GM18951 (cell line): ENCODE measurements around the gene RAB18.
"Not testable (repeated sequence)": the region's sequence is repeated elsewhere in the genome, so short reads cannot be mapped to it uniquely, and the experiment has no call there.

Experiments used
- POLR2A ChIP-seq: IDR thresholded peaks from 4 replicates; pipeline ENCODE4 v1.6.1; 2011; ENCODE audit warnings: mild to moderate bottlenecking; ENCODE audit not compliant: insufficient read length, insufficient read depth; ENCODE audit errors: extremely low read depth
- in situ Hi-C: fragments of 300-500 bp; cut with MboI; formaldehyde crosslinking; loops from one replicate; pipeline ENCODE4 v1.12.0; 2022; ENCODE audit warnings: low sequenced_read_pairs, mixed read lengths, inconsistent platforms; ENCODE audit not compliant: unreplicated experiment

RAB18 gene

GRCh38 chr10:27485368-27485767, 18.7 kb upstream of the RAB18 start:
- TF ChIP-seq POLR2A = no peak
- in situ Hi-C loops = no loop called here

GRCh38 chr10:27485986-27486385, 18.1 kb upstream of the RAB18 start:
- no peak for TF ChIP-seq POLR2A
- in situ Hi-C loops = no loop called here

GRCh38 chr10:27490807-27491206, 13.3 kb upstream of the RAB18 start:
- in situ Hi-C loops = no loop called here
- TF ChIP-seq POLR2A = no peak

GRCh38 chr10:27494116-27494805, 9.8 kb upstream of the RAB18 start:
- TF ChIP-seq POLR2A = no peak
- in situ Hi-C loops = no loop called here

- in situ Hi-C loops = no loop called here
- no peak for TF ChIP-seq POLR2A
Measured at GRCh38 chr10:27496137-27496536, 8.0 kb upstream of the RAB18 start.

GRCh38 chr10:27500096-27500495, 4.0 kb upstream of the RAB18 start:
- in situ Hi-C loops = no loop called here
- TF ChIP-seq POLR2A = no peak

- no peak for TF ChIP-seq POLR2A
- in situ Hi-C loops = no loop called here
Measured at GRCh38 chr10:27500886-27501285, 3.2 kb upstream of the RAB18 start.

- in situ Hi-C loops = no loop called here
- no peak for TF ChIP-seq POLR2A
Measured at GRCh38 chr10:27503498-27504006, 552 bp upstream of the RAB18 start.

GRCh38 chr10:27504808-27505460, 830 bp downstream of the RAB18 start:
- in situ Hi-C loops = no loop called here
- no peak for TF ChIP-seq POLR2A

- in situ Hi-C loops = not testable (repeated sequence)
Measured at GRCh38 chr10:27505537-27505936, 1.4 kb downstream of the RAB18 start.

GRCh38 chr10:27506280-27506679, 2.2 kb downstream of the RAB18 start:
- TF ChIP-seq POLR2A = no peak
- in situ Hi-C loops = no loop called here

- in situ Hi-C loops = no loop called here
- no peak for TF ChIP-seq POLR2A
Measured at GRCh38 chr10:27512548-27512947, 8.4 kb downstream of the RAB18 start.

GRCh38 chr10:27513451-27514191, 9.5 kb downstream of the RAB18 start:
- no peak for TF ChIP-seq POLR2A
- in situ Hi-C loops = no loop called here

- in situ Hi-C loops = no loop called here
- TF ChIP-seq POLR2A = no peak
Measured at GRCh38 chr10:27514243-27514642, 10.1 kb downstream of the RAB18 start.
